SIG-M5 treated with dmso at 0.1 percent for 504 hours (cell line): Measurements from ENCODE around the gene NKAPL.
"Not testable (repeated sequence)": the region's sequence is repeated elsewhere in the genome, so short reads cannot be mapped to it uniquely, and the experiment has no call there.

Source experiments
- DNase-seq: peaks from one replicate; lab custom pipeline; 2025; ENCODE audit not compliant: unreplicated experiment; lab: John Stamatoyannopoulos, UW

The NKAPL gene

DNA sequence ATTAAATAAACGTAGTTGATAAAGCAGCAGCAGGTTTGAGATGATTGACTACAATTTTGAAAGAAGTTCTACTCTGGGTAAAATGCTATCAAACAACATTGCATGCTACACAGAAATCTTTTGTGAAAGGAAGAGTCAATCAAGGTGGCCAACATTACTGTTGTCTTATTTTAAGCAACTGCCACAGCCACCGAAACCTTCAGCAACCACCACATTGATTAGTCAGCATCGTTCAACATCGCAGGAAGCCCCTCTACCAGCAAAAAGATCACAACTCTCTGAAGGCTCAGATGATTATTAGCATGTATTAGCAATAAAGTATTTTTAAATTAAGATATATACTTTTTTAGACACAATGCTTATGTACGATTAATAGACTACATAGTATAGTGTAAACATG lies 36.2 kb downstream of the NKAPL start:
- DNase-seq = no peak

GRCh38 chr6:28296520-28297060 lies 37.5 kb downstream of the NKAPL start:
- DNase-seq = no peak

DNA sequence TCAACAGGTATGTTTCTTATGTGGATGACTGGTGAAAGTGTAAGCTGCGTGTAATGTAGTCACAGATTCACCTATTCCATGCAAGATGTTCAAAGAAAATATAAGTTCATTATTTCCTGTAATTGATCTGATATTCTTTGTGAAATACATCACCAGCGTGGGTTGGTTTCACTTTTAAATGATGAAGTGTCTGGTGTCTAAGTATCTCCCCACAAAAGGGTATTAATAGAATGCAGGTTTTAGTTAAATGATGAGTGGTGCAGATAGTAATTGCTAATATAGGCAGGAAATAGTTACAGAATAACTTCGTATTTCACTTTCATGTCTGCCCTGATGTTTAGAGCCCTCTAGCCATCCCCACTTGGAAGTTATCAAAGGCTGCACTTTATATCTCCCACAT lies 44.5 kb downstream of the NKAPL start:
- DNase-seq = no peak

DNA sequence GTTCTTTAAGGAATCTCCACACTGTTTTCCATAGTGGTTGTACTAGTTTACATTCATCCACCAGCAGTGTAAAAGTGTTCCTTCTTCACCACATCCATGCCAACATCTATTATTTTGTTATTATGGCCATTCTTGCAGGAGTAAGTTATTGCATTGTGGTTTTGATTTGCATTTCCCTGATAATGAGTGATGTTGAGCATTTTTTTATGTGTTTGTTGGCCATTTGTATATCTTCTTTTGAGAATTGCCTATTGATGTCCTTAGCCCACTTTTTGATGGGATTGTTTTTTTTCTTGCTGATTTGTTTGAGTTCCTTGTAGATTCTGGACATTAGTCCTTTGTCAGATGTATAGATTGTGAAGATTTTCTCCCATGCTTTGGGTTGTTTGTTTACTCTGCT lies 47.3 kb downstream of the NKAPL start:
- DNase-seq = not testable (repeated sequence)
